Endodermal cell (in vitro differentiated cells): ENCODE results near the gene METTL25B. TPM values are rescaled to one million over a fixed set of nuclear protein-coding genes. Genes with fewer than 3 reads are reported as not detected.
A peak's percentile ranks its signal among the peaks of the same experiment; 100 is the strongest.

Experiments used
- DNase-seq: peaks from one replicate; pipeline ENCODE4 v3.0.0-alpha.2; 2017
- H3K27ac ChIP-seq: 2 replicates; pipeline ENCODE4 v1.5.1; 2013; ENCODE audit warnings: mild to moderate bottlenecking, low read depth, low read length, moderate library complexity
- H3K27me3 ChIP-seq: 2 replicates; pipeline ENCODE4 v1.6.1; 2013; ENCODE audit warnings: mild to moderate bottlenecking, low read length, moderate library complexity; ENCODE audit not compliant: insufficient read depth, control insufficient read depth, poor library complexity, severe bottlenecking
- H3K36me3 ChIP-seq: 2 replicates; pipeline ENCODE4 v1.7.0; 2013; ENCODE audit warnings: mild to moderate bottlenecking, low read length, moderate library complexity; ENCODE audit not compliant: control insufficient read depth, insufficient read depth
- H3K4me1 ChIP-seq: one replicate; pipeline ENCODE4 v1.7.0; 2013; ENCODE audit warnings: low read length; ENCODE audit not compliant: control insufficient read depth, insufficient read depth
- H3K4me3 ChIP-seq: 2 replicates; pipeline ENCODE4 v1.5.1; 2013; ENCODE audit warnings: mild to moderate bottlenecking, low read length, moderate library complexity
- H3K9ac ChIP-seq: 2 replicates; pipeline ENCODE4 v1.6.1; 2013; ENCODE audit warnings: mild to moderate bottlenecking, low read length, moderate library complexity; ENCODE audit not compliant: poor library complexity, severe bottlenecking; ENCODE audit errors: extremely low read depth
- H3K9me3 ChIP-seq: 2 replicates; pipeline ENCODE4 v1.6.1; 2013; ENCODE audit warnings: mild to moderate bottlenecking, low read length, moderate library complexity; ENCODE audit not compliant: control insufficient read depth
- H3K27ac Mint-ChIP-seq: 2 replicates; pipeline ENCODE4 v1.8.0; 2020; ENCODE audit warnings: mixed read lengths
- H3K27me3 Mint-ChIP-seq: 2 replicates; pipeline ENCODE4 v1.8.0; 2021; ENCODE audit warnings: mild to moderate bottlenecking, mixed read lengths; ENCODE audit not compliant: insufficient read depth
- H3K36me3 Mint-ChIP-seq: 2 replicates; pipeline ENCODE4 v1.8.0; 2020; ENCODE audit warnings: low read depth, mixed read lengths
- H3K4me1 Mint-ChIP-seq: 2 replicates; pipeline ENCODE4 v1.8.0; 2020; ENCODE audit warnings: mixed read lengths
- H3K4me3 Mint-ChIP-seq: 2 replicates; pipeline ENCODE4 v1.8.0; 2020; ENCODE audit warnings: mild to moderate bottlenecking, moderate library complexity, mixed read lengths
- H3K9me3 Mint-ChIP-seq: 2 replicates; pipeline ENCODE4 v1.8.0; 2020; ENCODE audit warnings: mild to moderate bottlenecking, mixed read lengths
- CTCF ChIP-seq: fragments of 200-600 bp; sonication (generic); conservative IDR thresholded peaks from 2 replicates; pipeline ENCODE4 v1.5.0; 2021; ENCODE audit warnings: antibody characterized with exemption, mild to moderate bottlenecking
- WGBS, 2 experiments: methylation state at CpG; one replicate each; pipeline versions ENCODE4 v1.1.5 to v1.1.7; 2013; ENCODE audit warnings: missing lambda C conversion rate in 2 of 2, mixed read lengths in 1 of 2; ENCODE audit not compliant: insufficient coverage in 1 of 2, insufficient read length in 1 of 2; 5-methylcytosine and 5-hydroxymethylcytosine counted together
- total RNA-seq, 2 donors: library from RNA; stranded (reverse); fragmentation: NEBNext Ultra II Directional in 1 of 2; extraction: Animal tissue kit (Norgen Biotek cat#: 25700) in 1 of 2; gene quantifications; 2 replicates in 1 of 2; 3 replicates in 1 of 2; pipeline ENCODE4 v1.2.1, GENCODE V29; 2021

METTL25B gene
- total RNA-seq, 2 donors from 2014 or later: 25.9 to 35.5 TPM

GRCh38 chr1:156703336-156703735, 24.9 kb upstream of the METTL25B start:
- H3K36me3 Mint-ChIP-seq: peaks cover 36% of the 10 kb centered on the region
- TF ChIP-seq CTCF: no peak
- Histone ChIP-seq H3K4me3 (peak overlapping the region; percentile 91), H3K9me3 (no peaks in the 10 kb centered on the region), H3K27me3 (no peaks in the 10 kb centered on the region), H3K36me3 (peaks cover 13% of the 10 kb centered on the region), H3K9ac (peak overlapping the region; percentile 39), H3K27ac (no peak overlapping the region), H3K4me1 (peaks cover 8% of the 10 kb centered on the region)
- peak overlapping the region; percentile 72 for H3K4me3 Mint-ChIP-seq
- peaks cover 42% of the 10 kb centered on the region for H3K4me1 Mint-ChIP-seq
- no peaks in the 10 kb centered on the region for H3K9me3 Mint-ChIP-seq
- no peak for DNase-seq
- H3K27ac Mint-ChIP-seq: peak overlapping the region; percentile 65
- 69 to 83% methylated on average over 1 to 4 of the region's 4 CpGs for WGBS, 2 experiments
- H3K27me3 Mint-ChIP-seq: peaks cover 65% of the 10 kb centered on the region

- Mint-ChIP-seq H3K27ac (peak overlapping the region; percentile 75), H3K36me3 (peaks cover 32% of the 10 kb centered on the region), H3K27me3 (peaks cover 65% of the 10 kb centered on the region), H3K4me1 (peaks cover 46% of the 10 kb centered on the region), H3K4me3 (peak overlapping the region; percentile 72), H3K9me3 (no peaks in the 10 kb centered on the region)
- Histone ChIP-seq H3K27me3 (no peaks in the 10 kb centered on the region), H3K27ac (no peak overlapping the region), H3K9me3 (no peaks in the 10 kb centered on the region), H3K9ac (peak overlapping the region; percentile 45), H3K4me3 (peak overlapping the region; percentile 91), H3K4me1 (peaks cover 8% of the 10 kb centered on the region), H3K36me3 (peaks cover 11% of the 10 kb centered on the region)
- WGBS, 2 experiments: 10 to 20% methylated on average over 2 to 4 of the region's 4 CpGs
- no peak for TF ChIP-seq CTCF
- peak; percentile 84 for DNase-seq
Measured at GRCh38 chr1:156703741-156704140, 24.5 kb upstream of the METTL25B start.

- peaks cover 27% of the 10 kb centered on the region for H3K36me3 Mint-ChIP-seq
- H3K9ac ChIP-seq: peak overlapping the region; percentile 45
- peak overlapping the region; percentile 91 for H3K4me3 ChIP-seq
- WGBS, 2 experiments: 15 to 19% methylated on average over 5 to 10 of the region's 10 CpGs
- H3K4me3 Mint-ChIP-seq: peak overlapping the region; percentile 72
- peaks cover 11% of the 10 kb centered on the region for H3K36me3 ChIP-seq
- H3K27me3 ChIP-seq: no peaks in the 10 kb centered on the region
- no peaks in the 10 kb centered on the region for H3K9me3 ChIP-seq
- H3K27me3 Mint-ChIP-seq: peaks cover 62% of the 10 kb centered on the region
- H3K9me3 Mint-ChIP-seq: no peaks in the 10 kb centered on the region
- H3K4me1 ChIP-seq: peaks cover 13% of the 10 kb centered on the region
- H3K27ac Mint-ChIP-seq: peak overlapping the region; percentile 75
- no peak for TF ChIP-seq CTCF
- H3K27ac ChIP-seq: no peak overlapping the region
- peaks cover 51% of the 10 kb centered on the region for H3K4me1 Mint-ChIP-seq
- no peak for DNase-seq
Measured at GRCh38 chr1:156704166-156704711, 24.0 kb upstream of the METTL25B start.
